GM23338 (cell line): ENCODE data around the gene CDH5.

Experiments used
- CREB1 ChIP-seq: fragments of 250-450 bp; sonication (Bioruptor Pico); IDR thresholded peaks from 2 replicates; pipeline ENCODE4 v1.5.0; 2020; ENCODE audit warnings: low read depth, mild to moderate bottlenecking, moderate library complexity
- EZH2 ChIP-seq: fragments of 200-600 bp; sonication (generic); IDR thresholded peaks from one replicate; pipeline ENCODE4 v1.8.0; 2017; ENCODE audit warnings: antibody characterized with exemption, mild to moderate bottlenecking, low read depth; ENCODE audit not compliant: unreplicated experiment
- POLR2AphosphoS5 ChIP-seq: IDR thresholded peaks from 2 replicates; pipeline ENCODE4 v1.6.1; 2016; ENCODE audit warnings: antibody characterized with exemption, low read depth
- REST ChIP-seq: IDR thresholded peaks from one replicate; pipeline ENCODE4 v1.6.1; 2018; ENCODE audit warnings: antibody characterized with exemption; ENCODE audit not compliant: unreplicated experiment
- TF ChIP-seq, protein P1 (sequence below), 2 experiments: fragments of 200-600 bp in 1 of 2; sonication (generic) in 1 of 2; conservative IDR thresholded peaks; 2 replicates each; pipeline versions ENCODE4 v1.5.1 to v1.6.1; 2016 to 2017; ENCODE audit warnings: antibody characterized with exemption in 2 of 2, low read depth in 2 of 2, mild to moderate bottlenecking in 2 of 2, moderate library complexity in 1 of 2
- TF ChIP-seq, protein P2 (sequence below): IDR thresholded peaks from 2 replicates; pipeline ENCODE4 v1.6.1; 2016; ENCODE audit warnings: antibody characterized with exemption

GRCh38 chr16:66451548-66451947, 85.1 kb downstream of the CDH5 start:
- TF ChIP-seq, protein P1, sequence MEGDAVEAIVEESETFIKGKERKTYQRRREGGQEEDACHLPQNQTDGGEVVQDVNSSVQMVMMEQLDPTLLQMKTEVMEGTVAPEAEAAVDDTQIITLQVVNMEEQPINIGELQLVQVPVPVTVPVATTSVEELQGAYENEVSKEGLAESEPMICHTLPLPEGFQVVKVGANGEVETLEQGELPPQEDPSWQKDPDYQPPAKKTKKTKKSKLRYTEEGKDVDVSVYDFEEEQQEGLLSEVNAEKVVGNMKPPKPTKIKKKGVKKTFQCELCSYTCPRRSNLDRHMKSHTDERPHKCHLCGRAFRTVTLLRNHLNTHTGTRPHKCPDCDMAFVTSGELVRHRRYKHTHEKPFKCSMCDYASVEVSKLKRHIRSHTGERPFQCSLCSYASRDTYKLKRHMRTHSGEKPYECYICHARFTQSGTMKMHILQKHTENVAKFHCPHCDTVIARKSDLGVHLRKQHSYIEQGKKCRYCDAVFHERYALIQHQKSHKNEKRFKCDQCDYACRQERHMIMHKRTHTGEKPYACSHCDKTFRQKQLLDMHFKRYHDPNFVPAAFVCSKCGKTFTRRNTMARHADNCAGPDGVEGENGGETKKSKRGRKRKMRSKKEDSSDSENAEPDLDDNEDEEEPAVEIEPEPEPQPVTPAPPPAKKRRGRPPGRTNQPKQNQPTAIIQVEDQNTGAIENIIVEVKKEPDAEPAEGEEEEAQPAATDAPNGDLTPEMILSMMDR (conservative IDR thresholded peaks at IDR 0.05; ENCODE audit: low read depth in 2 of 2) = no peak
- no peak for TF ChIP-seq EZH2
- no peak for TF ChIP-seq CREB1 (CRISPR knock-in tag)
- TF ChIP-seq, protein P2, sequence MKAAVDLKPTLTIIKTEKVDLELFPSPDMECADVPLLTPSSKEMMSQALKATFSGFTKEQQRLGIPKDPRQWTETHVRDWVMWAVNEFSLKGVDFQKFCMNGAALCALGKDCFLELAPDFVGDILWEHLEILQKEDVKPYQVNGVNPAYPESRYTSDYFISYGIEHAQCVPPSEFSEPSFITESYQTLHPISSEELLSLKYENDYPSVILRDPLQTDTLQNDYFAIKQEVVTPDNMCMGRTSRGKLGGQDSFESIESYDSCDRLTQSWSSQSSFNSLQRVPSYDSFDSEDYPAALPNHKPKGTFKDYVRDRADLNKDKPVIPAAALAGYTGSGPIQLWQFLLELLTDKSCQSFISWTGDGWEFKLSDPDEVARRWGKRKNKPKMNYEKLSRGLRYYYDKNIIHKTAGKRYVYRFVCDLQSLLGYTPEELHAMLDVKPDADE = no peak
- TF ChIP-seq REST = no peak
- no peak for TF ChIP-seq POLR2AphosphoS5
